ENCODE data around the gene TPK1.
A peak's percentile ranks its signal among the peaks of the same experiment; 100 is the strongest.

TPK1 gene

DNA sequence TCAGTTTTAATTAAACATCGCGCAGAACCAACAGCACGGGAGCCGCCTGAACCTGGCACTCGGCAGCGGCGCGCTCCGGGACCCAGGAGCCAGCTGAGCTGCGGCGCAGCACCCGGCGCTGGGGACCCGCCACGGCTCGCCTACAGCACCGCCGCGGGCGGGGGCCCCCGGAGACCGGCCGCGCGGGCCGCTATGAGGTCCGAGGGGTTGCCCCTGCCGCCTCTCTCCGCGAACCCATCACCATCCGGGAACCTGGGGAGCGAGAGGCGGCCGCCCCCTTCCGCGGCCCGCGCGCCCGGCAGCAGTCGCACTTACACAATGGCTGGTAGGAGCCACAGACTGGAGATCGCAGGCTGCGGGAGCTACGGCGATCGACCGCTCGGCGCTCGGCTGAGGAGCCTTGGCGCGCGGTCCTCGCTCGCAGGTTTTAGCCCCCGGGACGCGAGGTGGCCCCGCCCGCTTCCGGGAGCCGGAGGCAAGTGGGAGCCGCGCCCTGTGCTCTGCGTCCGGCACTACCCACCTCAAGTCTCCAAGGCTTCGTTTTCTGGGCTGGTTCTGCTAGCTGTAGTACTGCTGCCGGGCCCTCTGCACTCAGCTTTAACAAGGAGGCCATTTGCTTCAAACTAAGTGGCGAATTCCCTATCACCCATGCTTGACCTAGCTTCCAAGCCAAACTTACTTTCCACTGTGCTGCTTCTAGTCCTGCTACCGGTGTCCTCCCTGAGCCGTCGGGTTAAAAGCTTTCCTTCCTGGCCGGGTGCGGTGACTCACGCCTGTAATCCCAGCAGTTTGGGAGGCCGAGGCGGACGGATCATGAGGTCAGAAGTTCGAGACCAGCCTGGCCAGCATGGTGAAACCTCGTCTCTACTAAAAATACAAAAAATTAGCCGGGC lies at the start of gene TPK1:
Gene TPK1, minus strand, starts transcription at position 402 of the 893 bp plus-strand sequence. CDS start 451 bp downstream, outside the sequence.
- peak within 1 kb of the TSS; percentile 79 for H3K4me3 ChIP-seq (replicated peaks; ENCODE audit: low read depth, low read length)
- DNase-seq (ENCODE audit: extremely low read depth, low read depth), result peak; percentile 79
- TF ChIP-seq, protein P1, sequence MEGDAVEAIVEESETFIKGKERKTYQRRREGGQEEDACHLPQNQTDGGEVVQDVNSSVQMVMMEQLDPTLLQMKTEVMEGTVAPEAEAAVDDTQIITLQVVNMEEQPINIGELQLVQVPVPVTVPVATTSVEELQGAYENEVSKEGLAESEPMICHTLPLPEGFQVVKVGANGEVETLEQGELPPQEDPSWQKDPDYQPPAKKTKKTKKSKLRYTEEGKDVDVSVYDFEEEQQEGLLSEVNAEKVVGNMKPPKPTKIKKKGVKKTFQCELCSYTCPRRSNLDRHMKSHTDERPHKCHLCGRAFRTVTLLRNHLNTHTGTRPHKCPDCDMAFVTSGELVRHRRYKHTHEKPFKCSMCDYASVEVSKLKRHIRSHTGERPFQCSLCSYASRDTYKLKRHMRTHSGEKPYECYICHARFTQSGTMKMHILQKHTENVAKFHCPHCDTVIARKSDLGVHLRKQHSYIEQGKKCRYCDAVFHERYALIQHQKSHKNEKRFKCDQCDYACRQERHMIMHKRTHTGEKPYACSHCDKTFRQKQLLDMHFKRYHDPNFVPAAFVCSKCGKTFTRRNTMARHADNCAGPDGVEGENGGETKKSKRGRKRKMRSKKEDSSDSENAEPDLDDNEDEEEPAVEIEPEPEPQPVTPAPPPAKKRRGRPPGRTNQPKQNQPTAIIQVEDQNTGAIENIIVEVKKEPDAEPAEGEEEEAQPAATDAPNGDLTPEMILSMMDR (IDR thresholded peaks at IDR 0.05; ENCODE audit: low read depth, low read length, missing control alignments), result no peak

DNA sequence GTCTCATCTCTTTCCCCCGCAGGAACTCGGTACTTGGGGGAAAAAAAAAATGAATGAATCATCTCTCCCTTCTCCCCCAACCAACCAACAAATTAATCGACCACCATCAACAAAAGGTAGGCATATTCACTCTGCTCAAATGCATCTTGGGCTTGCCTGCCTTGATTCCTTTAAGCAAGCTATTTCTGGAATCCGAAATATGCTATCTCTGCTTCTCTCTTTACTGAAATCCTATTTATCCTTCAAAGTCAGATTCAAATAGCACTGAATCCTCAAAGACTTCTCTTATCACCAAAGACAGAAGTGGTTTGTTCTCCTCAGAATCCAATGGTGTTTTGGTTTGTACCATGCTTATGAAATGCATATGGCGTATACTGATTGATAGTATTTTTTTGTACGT lies 49.6 kb upstream of the TPK1 start:
- no peak for DNase-seq (ENCODE audit: extremely low read depth, low read depth)
- TF ChIP-seq, protein P1 (IDR thresholded peaks at IDR 0.05; ENCODE audit: low read depth, low read length, missing control alignments), result no peak

DNA sequence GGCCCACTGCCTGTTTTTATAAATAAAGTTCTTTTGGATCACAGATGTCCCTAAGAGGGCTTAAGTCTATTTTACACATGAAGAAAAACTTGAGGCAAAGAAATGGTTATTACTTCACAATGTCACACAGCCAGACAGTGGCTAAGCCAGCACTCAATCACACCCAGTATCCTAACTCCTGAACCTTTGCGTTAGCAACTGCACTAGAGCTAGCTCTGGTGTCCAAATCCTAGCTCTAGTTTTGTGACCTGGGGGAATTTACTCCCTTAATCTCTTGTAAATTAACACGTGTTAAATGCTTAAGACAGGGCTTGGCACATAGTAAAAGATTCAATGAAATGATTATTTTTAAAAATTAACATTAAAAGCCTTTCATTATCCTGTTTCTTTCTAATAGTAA lies 49.0 kb upstream of the TPK1 start:
- H3K4me3 ChIP-seq (replicated peaks; ENCODE audit: low read depth, low read length), result no peak overlapping the region
- TF ChIP-seq, protein P1 (IDR thresholded peaks at IDR 0.05; ENCODE audit: low read depth, low read length, missing control alignments), result no peak
- DNase-seq (ENCODE audit: extremely low read depth, low read depth), result no peak

More for the DNA sequence above, 49.6 kb upstream of the TPK1 start:
- H3K4me3 ChIP-seq (replicated peaks; ENCODE audit: low read depth, low read length), result no peak overlapping the region

DNA sequence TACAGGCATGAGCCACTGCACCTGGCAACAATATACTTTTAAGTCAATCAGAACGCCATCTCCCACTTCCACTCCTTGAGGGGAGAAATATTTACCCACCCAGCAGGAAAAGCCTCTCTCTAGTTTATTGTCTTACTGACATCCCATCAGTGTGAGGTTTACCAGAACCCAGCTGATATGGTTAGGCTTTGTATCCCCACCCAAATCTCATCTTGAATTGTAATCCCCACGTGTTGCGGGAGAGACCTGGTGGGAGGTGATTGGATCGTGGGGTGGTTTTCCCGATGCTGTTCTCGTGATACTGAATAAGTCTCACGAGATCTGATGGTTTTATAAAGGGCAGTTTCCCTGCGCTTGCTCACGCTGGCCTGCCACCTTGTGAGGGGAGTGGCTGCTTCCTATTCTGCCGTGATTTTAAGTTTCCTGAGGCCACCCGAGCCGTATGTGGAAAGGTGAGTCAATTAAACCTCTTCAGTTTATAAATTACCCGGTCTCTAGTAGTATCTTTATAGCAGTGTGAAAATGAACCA lies 37.5 kb upstream of the TPK1 start:
- DNase-seq (ENCODE audit: extremely low read depth, low read depth), result no peak
- TF ChIP-seq, protein P1 (IDR thresholded peaks at IDR 0.05; ENCODE audit: low read depth, low read length, missing control alignments), result no peak
- no peak overlapping the region for H3K4me3 ChIP-seq (replicated peaks; ENCODE audit: low read depth, low read length)

DNA sequence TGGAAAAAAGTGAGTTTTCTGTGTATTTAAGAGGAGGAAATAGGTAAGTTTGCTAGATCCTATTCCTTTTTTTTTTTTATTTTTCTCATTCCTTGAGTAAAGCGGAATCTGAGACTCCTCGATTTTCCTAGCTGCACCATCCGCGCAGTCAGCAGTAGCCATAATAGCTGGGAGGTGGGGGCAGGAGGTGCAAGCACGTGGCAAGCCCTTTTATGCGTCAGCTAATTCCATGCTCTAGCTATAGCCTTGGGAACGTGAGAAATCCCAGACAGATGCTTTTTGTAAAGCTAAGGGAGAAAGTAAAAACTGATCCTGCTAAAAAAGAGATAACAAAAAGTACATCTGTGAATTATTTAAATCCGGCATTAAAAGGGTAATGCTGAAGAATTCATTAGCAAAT lies 33.2 kb upstream of the TPK1 start:
- H3K4me3 ChIP-seq (replicated peaks; ENCODE audit: low read depth, low read length), result no peak overlapping the region
- TF ChIP-seq, protein P1 (IDR thresholded peaks at IDR 0.05; ENCODE audit: low read depth, low read length, missing control alignments), result no peak
- DNase-seq (ENCODE audit: extremely low read depth, low read depth), result no peak

DNA sequence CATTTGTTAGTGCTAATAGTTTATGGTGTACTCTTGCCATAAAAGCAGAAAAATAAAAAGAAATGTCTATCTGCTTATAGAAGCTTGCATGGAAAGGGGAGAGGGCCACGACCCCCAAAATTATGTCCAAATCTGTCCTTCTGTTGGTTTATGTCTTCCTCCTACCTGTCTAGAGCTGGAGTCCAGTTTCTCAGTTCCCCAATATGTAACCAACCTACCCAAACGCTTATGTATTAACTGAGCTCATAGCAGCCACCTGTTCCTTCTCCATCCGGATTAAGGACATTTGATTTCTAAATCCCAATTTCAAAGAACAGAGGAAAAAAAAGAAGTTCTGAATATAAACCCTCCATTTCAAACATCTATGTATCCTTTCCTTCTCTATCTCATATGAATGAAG lies 30.3 kb upstream of the TPK1 start:
- DNase-seq (ENCODE audit: extremely low read depth, low read depth), result no peak
- no peak overlapping the region for H3K4me3 ChIP-seq (replicated peaks; ENCODE audit: low read depth, low read length)
- TF ChIP-seq, protein P1 (IDR thresholded peaks at IDR 0.05; ENCODE audit: low read depth, low read length, missing control alignments), result no peak

Measured in HFF-Myc (cell line).